NCI-H446 treated with DMSO at 0.1 percent for 48 hours (cell line): ENCODE results near the gene ASB16.
"Not testable (repeated sequence)": the region's sequence is repeated elsewhere in the genome, so short reads cannot be mapped to it uniquely, and the experiment has no call there.

ENCODE experiments used
- DNase-seq: peaks from one replicate; lab custom pipeline; 2025; lab: John Stamatoyannopoulos, UW

The ASB16 gene

GRCh38 chr17:44170499-44171201, at the start of gene ASB16:
TSS of gene ASB16 (plus strand) at chr17:44170704. CDS start at chr17:44170790, 86 bp downstream.
- DNase-seq: no peak

GRCh38 chr17:44120851-44121605, 49.5 kb upstream of the ASB16 start:
- no peak for DNase-seq

- no peak for DNase-seq
Measured at GRCh38 chr17:44121997-44122815, 48.3 kb upstream of the ASB16 start.

- DNase-seq: no peak
Measured at GRCh38 chr17:44122816-44123355, 47.6 kb upstream of the ASB16 start.

- peak; percentile 83 for DNase-seq
Measured at GRCh38 chr17:44123356-44124117, 47.0 kb upstream of the ASB16 start, which contains the start of gene HDAC5. TSS of gene HDAC5 (minus strand) at chr17:44123641. CDS start at chr17:44117515, 6,126 bp downstream.

GRCh38 chr17:44124118-44124438, 46.4 kb upstream of the ASB16 start:
- DNase-seq: no peak

- no peak for DNase-seq
Measured at GRCh38 chr17:44128383-44128782, 42.1 kb upstream of the ASB16 start.

- DNase-seq: no peak
Measured at GRCh38 chr17:44130693-44131349, 39.7 kb upstream of the ASB16 start.

- not testable (repeated sequence) for DNase-seq
Measured at GRCh38 chr17:44131372-44131771, 39.1 kb upstream of the ASB16 start.

- no peak for DNase-seq
Measured at GRCh38 chr17:44132275-44132821, 38.2 kb upstream of the ASB16 start.

GRCh38 chr17:44133918-44134476, 36.5 kb upstream of the ASB16 start:
- no peak for DNase-seq

- DNase-seq: no peak
Measured at GRCh38 chr17:44134752-44135568, 35.5 kb upstream of the ASB16 start.

- DNase-seq: peak; percentile 84
Measured at GRCh38 chr17:44137891-44138709, 32.4 kb upstream of the ASB16 start.

- DNase-seq: not testable (repeated sequence)
Measured at GRCh38 chr17:44143921-44144320, 26.6 kb upstream of the ASB16 start.

- no peak for DNase-seq
Measured at GRCh38 chr17:44144966-44145739, 25.4 kb upstream of the ASB16 start.

- no peak for DNase-seq
Measured at GRCh38 chr17:44146375-44147346, 23.8 kb upstream of the ASB16 start.

GRCh38 chr17:44147812-44148211, 22.7 kb upstream of the ASB16 start:
- DNase-seq: no peak
